Stimulated activated CD8-positive, alpha-beta memory T cell treated with anti-CD3 and anti-CD28 coated beads, Interleukin-12 subunit alpha, Interleukin-12 subunit beta, amount 100 ng/mL, for 24 hours (primary cell): ENCODE results near the gene FCRL4.

Experiments used
- DNase-seq: peaks from one replicate; pipeline ENCODE4 v3.0.0-alpha.2; 2020; ENCODE audit errors: extremely low read depth

The FCRL4 gene

DNA sequence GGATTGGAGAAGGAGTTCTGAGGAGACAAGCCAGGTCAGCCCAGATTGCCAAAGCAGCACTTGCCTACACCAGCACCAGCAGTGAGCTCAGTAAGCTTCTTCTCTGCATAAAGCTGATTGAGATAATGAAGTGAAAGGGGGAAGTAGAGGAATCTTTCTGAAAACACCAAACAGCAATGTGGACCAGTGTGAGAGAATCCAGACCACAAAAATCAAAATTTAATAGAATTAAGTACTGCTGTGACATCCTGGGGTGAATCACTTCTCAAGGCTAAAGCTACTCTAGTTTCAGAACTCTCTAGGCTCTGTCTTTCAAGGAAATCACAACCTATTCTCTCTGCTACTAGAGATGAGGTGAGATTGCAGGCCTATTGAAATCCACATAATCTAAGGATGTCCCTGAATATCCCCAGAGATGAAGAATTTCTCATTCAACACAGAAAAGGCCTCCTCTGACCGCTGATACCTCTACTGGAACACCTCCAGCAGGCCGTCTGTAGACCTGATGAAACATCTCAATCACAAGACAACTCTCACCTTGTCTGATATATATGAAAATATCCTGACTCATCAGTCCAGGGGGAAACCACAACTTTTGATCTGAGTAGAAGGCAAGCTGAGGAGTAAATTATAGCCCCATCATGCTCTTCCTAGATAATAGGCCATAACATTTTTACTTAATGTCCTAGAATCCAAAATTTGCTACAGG lies at the start of gene FCRL4:
Gene FCRL4 (minus strand): TSS at position 127 of the 709 bp plus-strand sequence. CDS start 141 bp downstream, outside the sequence.
- DNase-seq: no peak

- DNase-seq: no peak
Measured at GRCh38 chr1:157646144-157646543, 48.3 kb upstream of the FCRL4 start.

DNA sequence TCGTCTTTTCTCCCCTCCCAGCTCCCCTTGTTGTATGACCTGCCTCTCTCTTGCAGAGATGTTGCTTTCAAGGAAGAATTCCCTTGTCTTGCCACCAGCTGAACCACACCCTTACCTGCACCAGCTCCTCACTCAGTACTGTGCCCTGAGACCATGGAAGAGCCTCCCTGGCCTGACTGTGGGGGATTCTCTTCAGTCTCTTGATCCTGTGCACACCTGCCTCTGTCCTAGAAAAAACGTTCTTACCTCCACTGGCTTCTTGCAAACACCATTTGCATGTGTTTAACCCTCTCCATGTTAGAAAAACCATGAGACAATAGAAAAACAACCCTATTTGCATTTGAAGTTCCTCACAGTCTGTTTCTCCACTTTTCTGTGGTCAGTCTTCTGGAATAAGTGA lies 43.3 kb upstream of the FCRL4 start:
- no peak for DNase-seq

GRCh38 chr1:157639800-157640199 lies 41.9 kb upstream of the FCRL4 start:
- no peak for DNase-seq

- DNase-seq: no peak
Measured at GRCh38 chr1:157628773-157629172, 30.9 kb upstream of the FCRL4 start.

- DNase-seq: no peak
Measured at GRCh38 chr1:157626099-157626498, 28.2 kb upstream of the FCRL4 start.

DNA sequence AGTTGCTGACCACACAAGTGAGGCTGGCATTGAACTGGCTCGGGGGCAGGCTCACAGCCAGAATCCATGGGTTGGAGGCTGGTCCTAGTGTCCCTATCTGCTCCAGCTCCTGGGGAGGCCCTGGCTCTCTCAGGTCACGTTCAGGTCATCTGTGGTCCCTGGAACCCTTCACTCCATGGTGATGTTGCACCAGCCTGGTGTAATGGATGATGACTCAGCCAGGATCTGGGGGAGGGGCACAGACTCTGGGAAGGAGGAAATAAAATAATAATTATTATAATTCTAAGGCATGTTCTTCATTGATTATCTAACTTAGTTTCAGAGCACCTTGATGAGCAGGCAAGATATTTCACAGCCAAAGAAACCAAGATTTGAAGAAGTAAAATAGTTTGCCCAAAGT lies 26.6 kb upstream of the FCRL4 start:
- DNase-seq: no peak

- DNase-seq: no peak
Measured at GRCh38 chr1:157622471-157622870, 24.6 kb upstream of the FCRL4 start.

DNA sequence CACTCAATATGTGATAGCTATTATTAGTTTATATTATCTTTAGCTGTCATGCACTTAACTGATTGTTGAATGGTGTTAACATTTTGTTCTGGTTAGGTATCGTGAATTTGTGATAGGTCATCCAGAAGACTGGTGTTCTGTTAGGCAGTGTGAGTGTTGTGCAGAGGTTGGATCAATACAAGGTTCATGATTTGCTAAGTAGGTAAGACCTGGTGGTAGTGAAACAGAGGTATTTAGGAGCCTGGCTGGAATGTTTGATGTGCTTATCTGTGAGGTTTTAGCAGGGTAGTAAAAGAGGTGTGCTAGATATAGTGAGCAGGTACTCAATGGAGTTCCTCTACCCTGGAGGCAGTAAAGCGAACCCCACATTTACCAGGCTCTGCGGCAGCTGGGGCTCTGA lies 20.3 kb upstream of the FCRL4 start:
- no peak for DNase-seq

DNA sequence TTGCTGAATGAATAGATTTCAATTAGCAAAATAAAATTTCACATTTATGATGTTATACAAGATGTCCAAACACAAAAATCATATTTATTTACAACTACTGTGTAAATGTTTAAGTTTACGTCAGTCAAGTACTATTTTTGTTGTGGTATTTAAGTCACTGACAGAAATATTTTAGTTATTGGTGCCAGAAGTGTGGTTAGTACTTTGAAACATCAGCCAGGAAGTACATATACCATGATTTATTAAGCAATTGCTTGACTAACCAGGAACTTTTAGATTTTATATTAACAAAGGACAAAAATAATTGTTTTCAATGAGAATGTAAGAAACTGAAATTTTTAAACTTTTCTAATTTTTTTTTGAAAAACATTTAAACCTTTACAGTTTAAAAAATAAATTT lies 2.4 kb upstream of the FCRL4 start:
- no peak for DNase-seq

GRCh38 chr1:157596384-157596783 lies 1.5 kb downstream of the FCRL4 start:
- no peak for DNase-seq

DNA sequence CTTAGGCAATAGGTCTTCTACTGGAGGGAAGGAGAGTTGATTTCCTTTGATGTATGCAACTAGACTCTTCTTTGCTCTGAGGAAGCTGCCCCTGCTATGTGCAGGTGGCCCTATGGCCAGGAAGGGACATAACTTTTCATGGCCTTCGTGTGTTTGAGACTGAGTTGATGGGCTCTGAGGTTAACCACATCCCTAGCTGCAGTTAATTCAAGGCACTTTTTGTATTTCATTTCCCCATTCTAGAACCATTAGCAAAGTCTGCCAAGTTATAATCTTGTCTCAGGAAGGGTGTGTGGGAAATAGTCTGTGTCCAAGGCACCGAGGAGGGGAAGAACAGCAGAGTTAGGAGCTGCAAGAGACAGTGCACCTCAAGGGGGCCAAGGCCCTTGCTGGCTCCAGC lies 2.5 kb downstream of the FCRL4 start:
- no peak for DNase-seq

GRCh38 chr1:157585984-157586383 lies 11.9 kb downstream of the FCRL4 start:
- DNase-seq: no peak

DNA sequence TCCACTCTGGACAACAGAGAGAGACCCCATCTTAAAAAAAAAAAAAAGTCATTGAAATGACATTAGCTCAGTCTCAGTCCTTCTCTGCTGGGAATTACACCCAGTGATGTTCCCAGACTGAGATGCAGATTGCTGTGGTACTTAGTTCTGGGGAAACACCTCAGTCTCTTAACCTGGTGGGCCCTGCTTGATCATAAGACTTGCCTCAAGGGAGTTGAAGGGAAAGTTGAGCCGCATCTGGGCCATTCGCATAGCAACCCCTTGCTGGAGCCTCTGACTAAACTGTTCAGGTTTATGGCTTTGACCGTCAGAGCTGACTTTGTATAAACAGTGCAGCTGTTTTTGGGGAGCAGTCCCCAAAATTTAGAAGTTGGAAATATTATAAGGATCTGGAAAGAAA lies 13.4 kb downstream of the FCRL4 start:
- no peak for DNase-seq

DNA sequence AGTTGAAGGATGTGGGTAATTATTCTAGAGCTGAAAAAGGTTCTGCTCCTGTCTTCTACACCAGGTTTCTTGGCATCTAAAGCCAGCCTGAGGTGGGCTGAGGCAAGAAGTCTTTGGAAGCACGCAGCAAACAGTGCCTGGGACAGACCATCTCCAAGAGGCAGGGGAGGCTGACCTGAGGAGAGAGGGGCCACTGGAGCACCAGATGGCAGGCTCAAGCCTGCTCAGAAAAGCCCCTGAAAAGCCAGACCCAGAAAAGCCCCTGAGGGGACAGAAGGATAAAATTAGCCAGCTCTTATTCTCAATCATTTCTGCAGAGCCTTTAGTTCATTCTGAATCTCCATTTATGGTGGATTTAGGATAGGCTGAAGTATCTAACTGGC lies 17.1 kb downstream of the FCRL4 start:
- DNase-seq: no peak

DNA sequence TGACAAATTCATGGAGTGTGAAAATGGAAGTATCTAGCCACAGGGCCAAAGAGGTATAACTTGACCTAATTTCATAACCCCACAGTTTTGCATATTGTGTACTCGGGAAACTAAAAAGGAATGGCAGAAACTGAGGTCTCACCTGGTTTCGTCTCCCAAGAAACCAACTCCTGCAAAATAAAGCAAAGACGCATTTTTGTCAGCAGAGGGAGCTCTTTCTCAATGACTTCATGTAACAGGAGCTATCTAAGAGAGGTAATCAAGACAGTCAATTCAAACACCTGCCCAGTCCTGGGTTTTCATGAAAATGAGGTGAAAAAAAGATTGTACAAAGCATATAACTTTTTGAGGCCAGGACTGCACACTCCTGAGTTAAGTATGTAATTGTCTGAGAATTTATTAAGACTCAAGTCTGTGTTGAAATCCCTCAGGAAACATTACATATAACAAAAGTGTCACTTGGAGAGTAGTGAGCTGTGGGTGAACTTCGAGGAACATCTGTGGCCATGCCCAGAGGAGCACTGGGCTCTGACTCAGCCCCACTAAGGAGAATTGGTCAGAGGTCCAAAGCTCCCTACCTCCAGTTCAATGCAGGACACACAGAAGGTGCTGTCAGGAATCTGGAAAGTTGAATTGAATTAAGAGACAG lies 17.6 kb downstream of the FCRL4 start:
- DNase-seq: no peak

GRCh38 chr1:157577420-157577819 lies 20.5 kb downstream of the FCRL4 start:
- DNase-seq: no peak

- no peak for DNase-seq
Measured at GRCh38 chr1:157575744-157576143, 22.1 kb downstream of the FCRL4 start.

DNA sequence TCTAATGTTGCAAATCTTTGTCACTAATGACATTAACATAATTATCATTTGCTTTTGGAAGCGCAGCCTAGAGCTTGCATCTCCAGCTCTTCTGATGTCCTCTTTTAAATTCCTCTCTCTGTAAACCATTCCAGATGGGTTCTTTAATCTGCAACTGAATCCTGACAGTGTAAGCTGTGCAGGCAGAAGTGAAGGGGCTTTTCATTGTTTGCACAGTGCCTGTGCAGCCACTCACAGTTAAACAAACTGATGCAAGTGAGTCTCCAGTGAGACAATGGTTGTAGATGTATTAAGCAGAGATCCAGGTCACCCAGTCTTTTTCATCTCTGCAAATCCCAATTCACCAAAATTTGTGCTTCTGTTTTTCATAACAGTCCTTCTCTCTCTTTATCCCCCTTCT lies 23.0 kb downstream of the FCRL4 start:
- no peak for DNase-seq

DNA sequence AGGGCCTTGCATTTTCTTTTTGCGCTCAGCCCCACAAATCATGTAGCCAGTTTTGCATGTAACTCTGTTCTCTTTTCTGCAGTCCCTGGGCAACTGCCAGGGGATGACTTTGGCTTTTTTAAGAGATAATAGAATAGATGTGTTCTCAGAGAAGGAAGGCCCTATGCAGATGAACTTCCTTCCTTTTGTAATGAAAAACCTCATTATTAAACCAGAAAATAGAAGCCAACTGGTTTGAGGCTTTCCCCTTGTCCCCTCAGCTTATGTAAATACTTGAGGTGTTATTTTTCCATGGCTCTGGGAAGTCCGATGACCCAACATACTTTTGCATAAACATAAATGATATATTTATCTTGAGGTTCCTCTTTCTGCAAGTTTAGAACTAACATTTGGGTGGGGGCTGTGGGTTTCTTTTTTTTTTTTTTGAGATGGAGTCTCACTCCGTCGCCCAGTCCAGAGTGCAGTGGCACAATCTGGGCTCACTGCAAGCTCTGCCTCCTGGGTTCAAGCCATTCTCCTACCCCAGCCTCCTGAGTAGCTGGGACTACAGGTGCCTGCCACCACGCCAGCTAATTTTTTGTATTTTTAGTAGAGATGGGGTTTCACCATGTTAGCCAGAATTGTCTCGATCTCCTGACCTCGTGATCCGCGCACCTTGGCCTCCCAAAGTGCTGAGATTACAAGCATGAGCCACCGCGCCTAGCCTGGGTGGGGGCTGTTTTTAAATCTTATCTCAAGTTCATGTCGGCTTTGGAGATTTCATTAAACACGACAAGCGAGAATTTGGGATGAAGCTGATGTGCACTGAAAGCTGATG lies 31.2 kb downstream of the FCRL4 start:
- DNase-seq: no peak

DNA sequence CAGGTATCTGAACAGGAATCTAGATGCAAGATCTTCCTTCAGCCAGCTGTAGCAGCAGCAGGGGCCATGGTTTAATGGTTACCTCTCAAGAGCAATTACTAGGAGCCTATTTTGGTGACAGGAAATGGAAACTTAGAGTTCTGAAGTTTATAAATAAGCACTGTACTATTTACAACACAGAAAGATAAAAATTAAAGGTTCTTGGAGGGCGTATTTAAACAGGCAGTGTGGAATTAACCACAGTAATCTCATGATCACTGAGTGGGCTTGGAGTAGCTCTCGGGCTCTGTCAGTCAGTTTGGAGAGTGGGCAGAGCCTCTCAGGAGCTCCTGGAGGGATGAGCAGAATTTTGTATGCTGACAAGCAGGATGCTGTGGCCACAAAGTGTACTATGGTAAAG lies 35.4 kb downstream of the FCRL4 start:
- no peak for DNase-seq

DNA sequence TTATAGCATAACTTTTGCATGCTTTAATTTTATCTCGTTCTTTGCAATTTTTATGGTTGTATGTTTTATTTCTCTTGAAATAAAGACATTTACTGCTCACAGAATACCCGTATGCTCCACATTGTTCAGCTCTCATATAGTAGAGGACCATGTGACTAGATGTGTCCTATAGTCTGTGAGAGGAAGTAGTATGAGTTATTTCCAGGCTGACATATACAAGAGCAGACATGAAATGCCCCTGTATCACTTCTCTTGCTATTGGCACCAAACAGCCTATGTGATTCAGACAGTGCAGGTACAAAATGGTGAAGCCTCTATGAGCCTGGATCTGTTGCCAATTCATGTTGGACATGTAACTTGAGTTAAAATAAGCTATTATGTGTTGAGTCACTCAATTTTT lies 39.8 kb downstream of the FCRL4 start:
- no peak for DNase-seq
